Activated CD4-positive, CD25-positive, alpha-beta regulatory T cell treated with anti-CD3 and anti-CD28 coated beads, Interleukin-2, amount 50 U/mL, for 72 hours (primary cell): ENCODE results near the gene PTGES2.
A peak's percentile ranks its signal among the peaks of the same experiment; 100 is the strongest.
"Not testable (repeated sequence)": the region's sequence is repeated elsewhere in the genome, so short reads cannot be mapped to it uniquely, and the experiment has no call there.

Experiments
- DNase-seq: peaks from one replicate; pipeline ENCODE4 v3.0.0; 2021

PTGES2 gene

DNA sequence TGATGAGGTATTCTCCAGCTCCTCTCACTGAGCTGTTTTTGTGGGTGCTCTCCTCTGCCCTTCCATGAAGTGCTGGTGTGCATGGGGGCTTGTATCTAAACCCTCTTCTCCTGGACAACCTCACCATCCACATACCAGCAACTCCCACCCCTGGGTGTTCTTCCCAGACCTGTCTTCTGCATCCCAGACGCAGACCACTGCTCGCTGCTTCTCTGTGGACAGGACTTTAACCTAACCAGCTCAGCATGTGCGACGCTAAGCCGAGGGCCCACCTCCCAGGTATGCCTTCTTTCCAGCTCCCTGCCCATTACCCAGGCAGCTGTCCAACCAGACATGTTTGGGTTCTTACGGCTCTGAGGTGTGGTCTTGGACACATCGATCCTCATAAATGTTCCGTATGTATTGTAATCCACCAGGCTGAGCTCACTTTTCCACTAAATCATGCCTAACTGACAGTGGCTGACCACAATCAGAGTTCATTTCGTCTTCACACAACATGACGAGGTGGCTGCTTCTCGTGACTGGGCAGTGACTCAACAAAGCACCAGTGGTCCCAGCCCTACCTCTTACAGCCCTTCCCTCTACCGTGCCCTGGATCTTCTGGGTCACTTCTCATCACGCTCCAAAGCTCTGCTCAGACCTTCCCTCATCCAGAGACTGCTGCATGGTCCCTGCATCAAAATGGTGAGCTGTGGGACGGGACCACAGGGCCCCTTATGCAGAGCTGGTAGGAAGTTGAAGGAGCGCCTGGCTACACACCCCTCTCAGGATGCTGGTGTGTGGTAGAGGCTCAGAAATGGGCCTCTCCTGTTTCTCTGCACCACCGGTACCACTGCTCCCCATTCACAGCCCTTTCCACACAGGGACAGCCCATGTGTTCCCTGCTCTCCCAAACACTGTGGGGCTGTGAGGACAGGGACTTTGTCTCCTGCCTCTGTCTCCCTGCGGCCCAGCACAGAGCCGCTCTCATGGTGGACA, 9.6 kb upstream of the PTGES2 start:
- no peak for DNase-seq

DNA sequence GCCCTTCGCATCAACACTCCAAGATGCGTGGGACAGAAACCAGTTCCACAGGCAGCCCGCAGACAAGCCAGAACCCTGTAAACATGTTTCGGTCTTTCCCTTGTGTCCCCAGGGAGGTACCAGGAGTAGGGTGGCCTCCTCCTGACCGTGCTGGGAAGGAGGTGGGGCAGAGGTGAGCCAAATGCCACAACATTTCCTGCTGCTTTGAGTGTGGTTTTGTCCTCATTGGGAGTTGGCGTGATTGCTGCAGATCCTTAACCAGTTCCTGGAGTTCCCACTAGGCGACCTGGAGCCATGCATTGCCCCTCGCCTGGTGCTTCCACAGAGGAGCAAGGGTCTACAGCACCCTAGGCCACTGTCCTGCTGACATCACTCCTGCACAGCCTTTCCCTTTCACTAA, 8.0 kb upstream of the PTGES2 start:
- not testable (repeated sequence) for DNase-seq

DNA sequence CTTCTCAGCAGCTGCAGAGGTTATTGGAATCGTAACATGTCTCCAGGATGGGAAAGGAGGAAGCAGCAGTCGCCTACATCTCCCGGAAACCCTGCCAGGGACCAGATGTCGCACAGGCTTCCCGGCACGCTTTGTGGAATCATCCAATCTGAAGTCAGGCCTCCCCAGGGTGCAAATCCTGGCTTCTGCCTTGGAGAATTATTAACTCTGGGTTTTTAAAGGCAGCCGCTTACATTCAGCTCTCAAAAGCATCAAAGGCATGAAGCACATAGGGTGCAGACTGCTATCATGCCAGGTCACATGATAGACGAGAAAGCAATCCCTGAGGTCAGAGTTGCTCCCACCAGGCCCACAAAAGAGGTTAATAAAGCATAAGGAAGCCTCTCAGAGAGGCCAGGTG, 4.6 kb upstream of the PTGES2 start:
- not testable (repeated sequence) for DNase-seq

DNA sequence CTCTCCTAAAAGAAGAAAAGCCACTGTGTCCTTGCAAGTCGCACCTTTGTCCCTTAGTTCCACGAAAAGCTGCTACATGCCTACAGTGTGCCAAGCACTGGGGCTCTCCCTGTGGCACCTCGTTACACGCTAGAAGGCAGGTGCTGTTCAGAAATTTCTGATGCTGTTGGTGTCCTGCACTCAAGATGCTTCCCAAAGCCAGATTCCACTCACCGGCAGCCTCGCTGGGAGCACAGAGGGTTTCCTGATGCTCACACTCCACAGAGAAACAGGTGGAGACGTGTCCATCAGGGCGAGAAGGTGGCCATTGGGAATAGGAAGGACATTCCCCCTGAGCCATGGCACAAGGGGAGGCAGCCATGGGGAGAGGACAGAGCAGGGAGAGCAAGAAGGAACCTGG, 3.8 kb upstream of the PTGES2 start:
- not testable (repeated sequence) for DNase-seq

DNA sequence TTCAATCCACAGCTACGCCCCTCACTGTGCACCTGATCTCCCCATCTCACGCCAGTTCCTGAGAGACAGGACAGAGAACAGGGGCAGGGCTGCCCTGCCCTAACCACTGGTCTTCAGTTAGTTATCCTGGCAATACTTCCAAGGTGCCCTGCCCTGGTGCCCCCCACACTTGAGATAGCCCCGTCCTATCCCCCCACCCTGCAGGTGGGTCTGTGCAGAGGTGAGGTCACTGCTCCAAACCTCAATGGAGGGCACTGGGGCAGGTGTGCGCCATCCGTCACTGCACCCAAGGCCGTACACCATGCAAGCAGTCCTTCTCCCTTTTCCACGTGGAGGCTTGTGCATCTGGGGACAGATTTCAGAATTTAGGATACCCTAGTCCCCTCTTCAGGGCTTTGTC, 3.1 kb upstream of the PTGES2 start:
- not testable (repeated sequence) for DNase-seq

DNA sequence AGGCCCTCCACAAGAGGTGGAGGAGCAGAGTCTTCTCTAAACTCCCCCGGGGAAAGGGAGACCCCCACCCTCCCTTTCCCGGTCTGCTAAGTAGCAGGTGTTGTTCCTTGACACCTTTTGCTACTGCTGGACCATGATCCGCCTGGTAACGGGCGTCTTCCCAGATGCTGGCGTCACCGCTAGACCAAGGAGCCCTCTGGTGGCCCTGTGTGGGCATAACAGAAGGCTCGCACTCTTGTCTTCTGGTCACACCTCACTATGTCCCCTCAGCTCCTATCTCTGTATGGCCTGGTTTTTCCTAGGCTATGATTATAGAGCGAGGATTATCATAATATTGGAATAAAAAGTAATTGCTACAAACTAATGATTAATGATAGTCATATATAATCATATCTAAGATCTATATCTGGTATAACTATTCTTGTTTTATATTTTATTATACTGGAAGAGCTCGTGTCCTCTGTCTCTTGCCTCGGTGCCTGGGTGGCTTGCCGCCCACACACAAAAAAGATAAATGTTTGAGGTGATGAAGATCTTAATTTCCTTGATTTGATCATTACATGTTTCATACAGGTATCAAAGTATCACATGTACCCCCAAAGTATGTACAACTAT, 2.6 kb upstream of the PTGES2 start:
- peak; percentile 53 for DNase-seq

DNA sequence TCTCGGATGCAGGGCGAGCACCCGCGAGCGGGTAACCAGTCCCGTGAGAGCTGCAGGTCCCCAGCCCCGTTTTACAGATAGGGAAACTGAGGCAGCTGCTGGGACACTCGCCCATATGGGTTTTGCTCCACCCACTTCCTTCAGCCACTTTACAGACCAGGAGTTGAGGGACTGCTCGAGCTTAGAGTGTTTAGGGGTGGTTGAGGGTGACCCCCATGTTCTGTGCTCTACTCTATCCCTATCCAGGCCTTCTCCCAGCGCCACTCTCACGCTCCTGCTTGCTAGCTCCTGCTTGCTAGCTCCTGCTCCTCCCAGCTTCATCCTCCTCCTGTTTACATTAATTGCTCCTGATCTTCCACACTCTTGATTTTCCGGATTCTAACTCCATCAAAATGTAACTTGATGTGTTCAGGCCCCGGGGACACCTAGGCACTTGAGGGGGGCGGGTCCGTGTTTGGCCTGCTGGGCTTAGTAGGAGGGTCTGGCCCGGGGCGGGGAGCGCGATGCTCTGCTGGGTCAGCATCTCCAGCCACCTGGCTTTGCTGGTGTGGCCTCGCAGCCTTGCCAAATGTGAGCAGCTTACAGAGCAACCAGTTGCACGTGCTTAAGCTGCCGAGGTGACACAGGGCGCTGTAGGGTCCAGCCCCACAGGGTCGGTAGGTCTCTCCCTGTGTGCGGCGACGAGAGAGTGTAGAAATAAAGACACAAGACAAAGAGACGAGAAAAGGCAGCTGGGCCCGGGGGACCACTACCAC, 1.5 kb upstream of the PTGES2 start:
- DNase-seq: no peak

DNA sequence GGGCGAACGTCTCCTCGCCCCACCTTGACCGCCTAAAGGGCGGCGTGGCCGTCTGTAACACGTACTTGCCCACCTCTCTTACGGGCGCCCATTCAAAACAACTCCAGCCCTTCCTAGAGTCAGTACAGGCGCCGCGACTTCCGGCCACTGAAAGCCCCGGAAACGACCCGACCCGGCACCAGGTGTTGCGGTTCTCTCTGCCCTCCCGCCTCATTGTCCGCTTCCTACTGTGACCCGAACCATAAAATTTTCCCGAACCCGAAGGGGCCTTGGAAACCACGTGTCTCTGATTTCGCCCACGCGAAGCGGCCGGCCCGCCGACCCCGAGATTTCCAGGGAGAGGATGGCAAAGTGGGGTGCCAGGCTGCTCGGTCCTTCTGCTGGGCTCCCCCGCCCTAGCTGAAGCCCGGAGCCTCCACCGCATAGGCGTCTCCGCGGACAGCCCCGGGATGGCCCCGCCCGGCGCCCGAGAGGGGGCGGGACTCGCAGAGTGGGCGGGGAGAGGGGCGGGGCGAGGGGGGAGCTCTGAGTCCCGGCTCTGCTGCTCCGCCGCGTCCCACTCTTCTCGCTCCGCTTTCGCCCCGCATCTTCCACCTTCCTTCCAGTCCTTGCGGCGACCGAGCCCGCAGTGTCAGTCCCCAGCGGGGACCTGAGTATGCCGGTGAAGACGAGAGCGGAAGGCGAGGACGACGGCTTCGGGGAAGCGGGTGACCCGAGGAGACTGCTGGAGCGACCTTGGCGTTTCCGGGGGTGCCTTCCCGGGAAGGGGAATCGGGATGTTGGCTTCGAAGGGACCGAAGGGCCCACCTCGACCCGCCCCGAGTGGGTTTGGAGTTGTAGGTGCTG, 684 bp upstream of the PTGES2 start:
- DNase-seq: peak; percentile 87

DNA sequence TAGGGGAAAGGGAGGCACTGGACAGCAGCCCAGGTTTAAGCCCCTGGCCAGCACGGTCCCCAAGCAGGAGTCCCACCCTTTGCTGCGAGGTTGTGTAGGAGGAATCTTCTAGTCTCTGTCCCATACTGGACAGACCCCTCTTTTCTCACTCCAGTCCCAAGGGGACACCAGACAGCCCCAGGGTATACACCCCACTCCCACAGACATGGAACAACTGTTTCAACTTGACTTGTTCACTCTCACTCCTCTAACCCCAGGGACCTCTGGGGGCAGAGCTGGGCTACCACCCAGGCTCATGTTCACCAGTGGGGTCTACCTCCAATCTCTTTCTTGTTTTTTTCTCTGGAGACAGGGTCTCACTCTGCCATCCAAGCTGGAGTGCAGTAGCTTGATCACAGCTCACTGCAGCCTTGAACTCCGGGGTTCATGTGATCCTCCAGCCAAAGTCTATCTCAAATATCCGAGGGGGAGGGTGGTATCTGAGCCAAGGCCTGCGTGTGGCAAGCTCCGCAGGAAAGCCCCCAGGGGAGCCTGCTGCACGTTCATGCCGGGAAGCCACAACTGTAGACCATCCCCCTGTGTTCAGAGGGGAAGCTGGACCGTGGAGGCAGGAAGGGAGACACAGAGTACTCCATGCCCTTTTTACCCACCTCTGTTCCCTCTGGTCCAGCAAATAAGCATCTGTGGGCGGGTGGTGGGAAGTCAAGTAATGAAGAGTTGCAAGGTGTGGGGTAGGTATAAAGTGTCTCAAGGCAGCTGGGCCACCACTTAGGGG, 1.8 kb downstream of the PTGES2 start:
- no peak for DNase-seq

DNA sequence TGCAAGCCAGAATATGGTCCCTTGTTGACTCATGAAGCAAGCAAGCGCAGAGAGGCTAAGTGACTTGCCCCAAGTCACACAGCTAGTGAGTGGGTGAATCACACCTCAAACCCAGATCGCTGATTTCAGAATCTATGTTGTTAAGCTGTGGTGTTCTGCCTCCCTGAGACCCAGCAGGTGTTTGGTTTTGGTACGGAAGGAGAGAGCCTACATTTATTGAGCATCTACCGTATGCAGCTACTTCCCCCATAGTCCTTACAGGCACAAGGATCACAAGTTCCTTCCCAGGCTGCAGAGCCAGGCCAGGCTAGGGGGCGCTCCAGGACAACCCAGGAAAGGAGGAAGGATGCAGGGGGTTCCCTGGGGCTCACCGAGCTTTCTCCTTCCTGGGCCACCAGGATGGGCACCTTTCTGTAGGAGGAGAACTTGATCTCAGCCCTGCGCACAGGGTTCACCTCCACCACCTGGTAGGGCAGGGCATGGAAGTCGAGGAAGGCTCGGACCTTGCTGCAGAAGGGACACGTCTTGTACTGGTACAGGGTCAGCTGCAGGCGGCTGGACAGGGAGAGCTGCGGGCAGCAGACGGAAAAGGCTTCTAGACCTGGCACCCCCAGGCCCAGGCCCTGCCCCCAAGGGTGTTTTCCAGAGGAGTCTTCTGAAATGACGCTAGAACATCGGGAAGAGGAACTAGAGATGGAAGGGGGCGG, 2.5 kb downstream of the PTGES2 start:
- no peak for DNase-seq

DNA sequence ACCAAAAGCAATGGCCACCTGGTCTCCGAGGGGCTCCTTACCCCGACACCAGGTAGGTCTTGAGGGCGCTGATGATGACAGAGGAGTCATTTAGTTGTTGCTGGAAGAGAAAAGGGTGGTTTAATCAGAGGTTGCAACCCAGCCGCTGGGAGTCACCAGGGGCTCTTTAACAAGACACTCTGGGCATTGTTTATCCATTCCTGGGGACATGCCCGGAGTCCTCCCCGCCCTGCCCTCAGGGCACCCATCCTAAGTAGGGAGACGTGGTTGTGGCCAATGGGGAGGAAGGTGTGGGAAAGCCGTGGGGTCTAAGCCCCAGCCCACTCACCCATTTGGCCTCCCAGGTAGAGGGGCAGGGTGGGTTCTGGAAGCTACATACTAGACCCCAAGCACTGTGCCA, 3.1 kb downstream of the PTGES2 start:
- no peak for DNase-seq

DNA sequence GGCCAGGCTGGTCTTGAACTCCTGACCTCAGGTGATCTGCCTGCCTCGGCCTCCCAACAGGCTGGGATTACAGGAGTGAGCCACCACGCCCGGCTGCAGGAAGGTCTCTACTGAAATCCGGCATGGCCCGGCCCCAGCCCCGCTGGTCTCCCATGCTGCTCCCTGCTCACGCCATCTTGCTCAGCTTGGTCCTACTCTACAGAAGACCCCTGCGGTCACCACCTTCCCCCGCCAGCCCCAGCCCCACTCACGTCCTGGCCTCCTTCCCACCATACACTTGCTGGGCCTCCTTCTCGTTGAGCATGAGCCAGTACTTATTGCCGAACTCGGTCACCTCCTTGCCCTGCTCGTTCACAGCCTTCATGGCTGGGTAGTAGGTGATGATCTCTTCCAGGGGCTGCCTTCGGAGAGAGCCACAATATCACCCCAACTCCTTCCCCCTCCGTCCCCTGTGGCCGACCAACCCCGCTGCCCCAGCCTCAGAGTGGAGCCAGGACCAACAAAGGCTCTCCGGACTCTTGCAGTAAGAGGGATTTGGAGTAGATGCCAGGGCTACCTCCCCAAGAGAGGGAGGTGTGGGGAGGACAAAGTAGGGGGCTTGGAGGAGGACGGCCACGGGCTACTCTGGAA, 4.0 kb downstream of the PTGES2 start:
- no peak for DNase-seq

DNA sequence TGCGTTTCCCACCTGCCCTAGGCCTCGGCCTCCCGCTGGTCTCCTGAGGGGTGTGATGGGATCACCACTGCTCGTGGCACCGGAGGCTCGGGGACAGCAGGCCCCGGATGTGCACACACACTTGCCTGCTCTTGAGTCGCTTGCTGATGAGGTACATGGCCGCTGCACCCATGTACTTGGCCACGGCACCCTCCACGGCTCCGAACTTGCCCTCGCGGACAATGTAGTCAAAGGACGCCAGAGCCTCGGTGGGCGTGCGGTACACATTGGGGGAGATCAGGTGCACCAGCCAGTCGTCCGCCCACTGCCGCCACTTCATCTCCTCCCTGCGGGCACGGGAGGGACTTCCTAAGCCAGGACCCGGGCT, 4.7 kb downstream of the PTGES2 start:
- no peak for DNase-seq

DNA sequence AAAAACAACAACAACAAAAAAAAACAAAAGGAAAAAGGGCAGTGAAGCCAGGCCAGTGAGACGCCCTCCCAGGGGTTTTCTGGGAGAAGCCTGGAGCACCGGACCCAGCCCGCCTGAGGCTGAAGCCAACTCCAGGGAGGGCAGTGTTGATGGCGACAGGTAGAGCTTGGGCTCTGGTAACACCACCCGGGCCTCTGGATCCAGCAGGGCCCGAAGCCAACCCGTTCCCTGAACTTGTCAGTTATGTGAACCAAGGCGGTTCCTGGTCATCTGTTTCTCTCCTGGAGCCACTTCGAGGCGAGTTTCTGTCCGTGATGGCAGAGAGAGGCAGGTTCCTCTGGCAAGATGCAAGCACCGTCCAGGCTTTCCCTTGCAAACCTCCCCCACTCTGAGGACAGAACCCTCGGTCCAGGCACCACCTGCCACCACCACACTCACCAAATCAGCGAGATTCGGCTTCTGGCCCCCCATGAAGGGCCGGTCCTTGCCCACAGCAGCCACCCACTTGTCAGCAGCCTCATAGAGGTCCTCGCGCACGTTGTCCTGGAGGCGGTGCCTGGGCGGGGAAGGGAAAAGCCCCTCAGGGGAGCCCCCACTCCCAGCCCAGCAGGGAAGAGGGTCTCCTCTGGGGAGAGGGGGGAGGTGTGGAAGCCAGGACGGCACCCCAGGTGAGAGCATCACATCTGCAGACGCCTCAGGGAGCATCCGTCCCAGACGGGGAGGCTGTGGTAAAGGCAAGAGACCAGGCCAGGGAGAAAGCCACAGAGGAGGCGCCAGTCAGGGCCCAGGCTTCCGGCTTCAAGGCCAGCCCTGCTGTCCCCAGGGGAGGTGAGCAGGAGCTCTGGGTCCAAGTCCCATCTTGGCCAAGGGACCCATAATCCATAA, 5.4 kb downstream of the PTGES2 start:
- DNase-seq: no peak

DNA sequence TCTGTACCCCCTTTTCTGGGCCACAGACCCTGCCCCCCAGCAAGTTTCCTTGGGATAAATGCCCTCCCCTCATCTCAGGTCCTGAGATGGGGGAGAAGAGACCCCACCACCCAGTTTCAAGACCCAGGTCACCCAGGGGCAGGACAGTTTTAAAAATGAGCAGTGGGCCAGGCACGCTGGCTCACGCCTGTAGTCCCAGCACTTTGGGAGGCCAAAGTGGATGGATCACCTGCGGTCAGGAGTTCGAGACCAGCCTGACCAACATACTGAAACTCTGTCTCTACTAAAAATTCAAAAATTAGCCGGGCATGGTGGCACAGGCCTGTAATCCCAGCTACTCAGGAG, 6.1 kb downstream of the PTGES2 start:
- DNase-seq: no peak

DNA sequence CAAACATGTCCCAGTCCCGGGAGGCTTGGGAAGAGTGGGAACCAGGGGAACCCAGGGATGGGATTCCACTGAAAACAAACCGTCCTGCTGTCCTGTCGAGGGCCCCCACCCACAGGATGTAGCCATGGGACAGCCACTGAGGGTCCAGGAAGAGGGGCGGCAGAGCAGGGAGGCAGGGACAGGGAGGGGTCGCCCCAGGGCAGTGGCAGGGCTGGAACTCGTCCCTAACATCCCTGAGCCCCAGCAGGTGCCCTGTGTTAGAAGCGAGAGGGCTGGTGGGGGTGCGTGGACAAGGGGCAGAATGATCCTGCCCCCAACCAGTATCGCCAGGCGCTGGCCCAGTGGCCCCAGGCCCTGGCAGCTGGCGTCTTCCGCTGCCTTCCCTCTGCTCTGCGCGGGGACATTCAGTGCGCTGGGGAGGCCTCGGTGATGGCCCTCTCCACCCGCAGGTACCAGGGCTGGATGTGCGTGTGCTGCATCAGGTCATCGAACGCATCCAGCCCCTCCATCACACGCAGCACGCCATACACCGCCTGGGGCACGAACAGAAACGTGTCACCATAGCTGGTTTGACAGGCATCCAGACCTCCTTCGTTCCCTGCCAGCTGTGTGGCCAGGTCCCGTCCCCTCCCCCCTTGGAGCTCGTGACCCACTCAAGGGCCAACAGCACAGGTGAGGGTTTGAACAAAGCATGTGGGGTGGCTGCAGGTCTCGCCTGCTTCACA, 6.6 kb downstream of the PTGES2 start:
- no peak for DNase-seq

DNA sequence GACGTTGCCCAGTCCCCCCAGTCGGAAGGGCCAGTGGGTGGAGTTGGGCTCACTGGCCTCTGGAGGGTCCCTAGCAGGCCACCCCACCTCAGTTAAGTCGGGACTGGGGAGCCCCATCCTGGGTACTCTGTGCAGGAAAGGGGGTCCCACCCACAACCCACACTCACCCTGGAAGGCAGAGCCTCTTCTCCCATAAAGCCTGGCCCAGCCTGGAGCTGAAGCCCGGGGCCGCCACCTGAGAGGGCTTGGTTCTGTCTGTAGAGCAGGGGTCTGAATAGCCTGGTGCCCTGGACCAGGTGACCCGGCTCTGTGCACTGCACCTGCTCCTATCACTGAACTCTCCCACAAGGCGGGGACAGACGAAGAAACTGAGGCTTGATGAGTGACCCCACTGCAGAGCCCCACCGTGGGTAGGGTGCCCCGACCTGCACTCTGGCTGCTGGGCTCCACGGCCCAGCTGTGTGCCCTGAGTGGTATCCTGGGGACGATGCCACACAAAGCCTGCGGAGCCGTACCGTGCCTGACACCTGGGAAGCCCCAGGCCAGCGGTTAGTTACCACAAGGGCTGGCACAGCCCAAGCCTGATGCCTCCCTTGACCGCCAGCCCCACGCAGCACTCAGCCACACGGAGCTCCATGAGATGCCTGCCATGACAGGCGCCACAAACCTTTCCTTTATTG, 7.3 kb downstream of the PTGES2 start:
- no peak for DNase-seq

DNA sequence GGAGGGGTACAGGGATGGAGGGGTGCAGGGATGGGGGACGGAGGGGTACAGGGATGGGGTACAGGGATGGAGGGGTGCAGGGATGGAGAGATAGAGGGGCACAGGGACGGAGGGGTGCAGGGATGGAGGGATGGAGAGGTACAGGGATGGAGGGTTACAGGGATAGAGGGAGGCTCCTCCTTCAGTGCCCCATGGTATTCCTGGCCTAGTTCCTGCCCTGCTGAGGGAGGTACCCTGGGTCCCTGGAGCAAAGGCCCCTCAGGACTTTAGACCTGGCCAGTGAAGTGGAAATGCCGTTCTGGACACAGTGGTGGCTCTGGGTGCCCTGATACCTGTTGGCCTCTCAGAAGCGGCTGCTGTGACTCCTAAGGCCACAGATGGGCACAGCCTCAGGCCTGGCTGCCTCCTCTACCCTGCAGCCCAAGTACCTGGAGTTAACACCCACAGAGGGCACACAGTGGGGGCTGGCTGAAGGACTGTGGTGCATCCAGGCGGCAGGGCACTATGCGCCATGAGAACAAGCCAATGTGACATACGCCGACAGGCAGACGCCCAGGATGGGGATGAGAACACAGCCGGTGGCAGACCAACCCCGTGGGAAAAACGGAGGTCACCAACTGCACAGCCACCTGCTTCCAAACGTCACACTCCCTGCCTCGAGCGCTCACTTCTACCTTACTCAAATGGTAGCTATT, 8.4 kb downstream of the PTGES2 start:
- no peak for DNase-seq
